AG08395 (cell line): ENCODE data around the gene SVOP.

Experiments used
- DNase-seq: peaks from one replicate; pipeline ENCODE4 v3.0.0; 2012; ENCODE audit warnings: mixed read lengths, low spot score

The SVOP gene

GRCh38 chr12:108977360-108977759 is 43.5 kb downstream of the SVOP start:
- no peak for DNase-seq

GRCh38 chr12:108975024-108975593 is 45.8 kb downstream of the SVOP start:
- no peak for DNase-seq

GRCh38 chr12:108973629-108974152 is 47.2 kb downstream of the SVOP start:
- DNase-seq: no peak

- DNase-seq: no peak
These were observed 48.5 kb downstream of the SVOP start for GRCh38 chr12:108972358-108972757.

- no peak for DNase-seq
These were observed 51.2 kb downstream of the SVOP start for GRCh38 chr12:108969622-108970021.

- DNase-seq: no peak
These were observed 52.9 kb downstream of the SVOP start for GRCh38 chr12:108967869-108968540.

GRCh38 chr12:108966378-108967151 is 54.3 kb downstream of the SVOP start:
- no peak for DNase-seq

GRCh38 chr12:108965886-108966285 is 55.0 kb downstream of the SVOP start:
- DNase-seq: no peak

GRCh38 chr12:108964371-108965352 is 56.2 kb downstream of the SVOP start:
- DNase-seq: no peak

GRCh38 chr12:108962256-108962655 is 58.6 kb downstream of the SVOP start:
- no peak for DNase-seq

GRCh38 chr12:108959748-108960655 is 60.9 kb downstream of the SVOP start:
- no peak for DNase-seq

GRCh38 chr12:108955225-108955835 is 65.5 kb downstream of the SVOP start:
- no peak for DNase-seq

- DNase-seq: peak; percentile 48
These were observed 69.7 kb downstream of the SVOP start for GRCh38 chr12:108950991-108951739.

GRCh38 chr12:108949976-108950375 is 70.9 kb downstream of the SVOP start:
- no peak for DNase-seq

GRCh38 chr12:108948367-108948766 is 72.5 kb downstream of the SVOP start:
- no peak for DNase-seq

GRCh38 chr12:108947097-108947496 is 73.8 kb downstream of the SVOP start:
- DNase-seq: no peak

- no peak for DNase-seq
These were observed 80.7 kb downstream of the SVOP start for GRCh38 chr12:108940138-108940537.

GRCh38 chr12:108939594-108939993 is 81.3 kb downstream of the SVOP start:
- DNase-seq: no peak

GRCh38 chr12:108938247-108938924 is 82.5 kb downstream of the SVOP start:
- DNase-seq: no peak
